HG03439 (cell line): ENCODE data around the gene LRRC7.
"Not testable (repeated sequence)": the region's sequence is repeated elsewhere in the genome, so short reads cannot be mapped to it uniquely, and the experiment has no call there.

Experiments used
- ATAC-seq: cut with Tn5 transposase; IDR thresholded peaks from one replicate; pipeline ENCODE4 v1.9.1; 2021; ENCODE audit warnings: mild to moderate bottlenecking, moderate library complexity; ENCODE audit not compliant: unreplicated experiment

Gene LRRC7

DNA sequence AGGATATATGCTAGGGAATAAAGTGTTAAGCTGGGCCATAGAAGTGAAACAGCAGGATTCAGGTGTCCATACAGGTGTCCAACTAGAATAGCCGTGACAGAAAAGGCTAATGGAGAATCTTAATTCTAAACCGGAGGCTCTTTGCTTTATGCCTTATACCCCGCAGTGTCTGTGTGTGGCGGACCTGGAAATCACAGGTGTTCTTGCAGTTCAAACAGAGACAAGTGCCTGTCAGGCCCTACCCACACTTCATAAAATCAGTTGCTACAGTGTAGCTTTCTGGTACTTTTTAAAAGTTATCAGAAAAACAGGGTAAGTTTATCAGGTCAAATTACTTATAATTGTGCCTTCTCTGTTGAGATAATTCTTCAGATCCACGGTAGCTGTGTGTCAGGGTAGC lies 293.9 kb downstream of the LRRC7 start:
- ATAC-seq, result no peak

DNA sequence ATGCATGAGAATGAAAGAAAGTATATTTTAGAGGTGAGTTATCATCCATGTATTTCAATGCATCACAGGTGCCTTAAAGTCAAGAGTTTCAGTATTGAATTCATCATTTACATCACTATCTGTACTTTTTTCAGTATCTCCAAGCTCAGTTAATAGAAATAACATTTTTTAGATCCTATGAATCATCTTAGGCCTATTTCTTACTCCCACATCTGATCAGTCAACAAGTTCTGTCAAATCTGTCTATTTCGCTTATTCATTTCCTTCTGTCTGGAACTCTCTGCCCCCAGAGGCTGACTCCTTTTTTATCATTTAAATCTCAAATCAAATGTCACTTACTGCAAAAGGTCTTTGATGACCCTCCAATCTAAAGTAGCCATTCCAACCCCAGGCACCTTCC lies 295.2 kb downstream of the LRRC7 start:
- no peak for ATAC-seq

- ATAC-seq, result no peak
These were observed 296.0 kb downstream of the LRRC7 start for GRCh38 chr1:69863704-69864103.

- no peak for ATAC-seq
These were observed 303.7 kb downstream of the LRRC7 start for GRCh38 chr1:69871412-69871811.

GRCh38 chr1:69878338-69878737 lies 310.6 kb downstream of the LRRC7 start:
- no peak for ATAC-seq

DNA sequence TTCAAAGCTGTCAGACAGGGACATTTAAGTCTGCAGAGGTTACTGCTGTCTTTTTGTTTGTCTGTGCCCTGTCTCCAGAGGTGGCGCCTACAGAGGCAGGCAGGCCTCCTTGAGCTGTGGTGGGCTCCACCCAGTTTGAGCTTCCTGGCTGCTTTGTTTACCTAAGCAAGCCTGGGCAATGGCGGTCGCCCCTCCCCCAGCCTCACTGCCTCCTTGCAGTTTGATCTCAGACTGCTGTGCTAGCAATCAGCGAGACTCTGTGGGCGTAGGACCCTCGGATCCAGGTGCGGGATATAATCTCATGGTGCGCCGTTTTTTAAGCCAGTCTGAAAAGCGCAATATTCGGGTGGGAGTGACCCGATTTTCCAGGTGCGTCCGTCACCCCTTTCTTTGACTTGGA lies 320.3 kb downstream of the LRRC7 start:
- ATAC-seq, result not testable (repeated sequence)

DNA sequence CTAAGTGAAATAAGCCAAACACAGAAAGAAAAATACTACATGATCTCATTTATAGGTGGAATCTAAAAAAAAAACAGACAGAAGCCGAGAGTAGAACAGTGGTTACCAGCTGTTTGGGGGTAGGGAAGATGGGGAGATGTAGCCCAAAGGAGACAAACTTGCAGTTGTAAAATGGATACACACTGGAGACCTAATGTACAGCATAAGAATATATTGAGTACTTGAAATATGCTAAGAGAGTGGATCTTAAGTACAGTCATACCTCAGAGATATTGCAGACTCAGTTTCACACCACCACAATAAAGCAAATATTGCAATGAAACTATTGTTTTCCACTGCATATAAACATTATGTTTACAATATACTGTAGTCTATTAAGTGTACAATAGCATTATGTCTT lies 320.9 kb downstream of the LRRC7 start:
- no peak for ATAC-seq

DNA sequence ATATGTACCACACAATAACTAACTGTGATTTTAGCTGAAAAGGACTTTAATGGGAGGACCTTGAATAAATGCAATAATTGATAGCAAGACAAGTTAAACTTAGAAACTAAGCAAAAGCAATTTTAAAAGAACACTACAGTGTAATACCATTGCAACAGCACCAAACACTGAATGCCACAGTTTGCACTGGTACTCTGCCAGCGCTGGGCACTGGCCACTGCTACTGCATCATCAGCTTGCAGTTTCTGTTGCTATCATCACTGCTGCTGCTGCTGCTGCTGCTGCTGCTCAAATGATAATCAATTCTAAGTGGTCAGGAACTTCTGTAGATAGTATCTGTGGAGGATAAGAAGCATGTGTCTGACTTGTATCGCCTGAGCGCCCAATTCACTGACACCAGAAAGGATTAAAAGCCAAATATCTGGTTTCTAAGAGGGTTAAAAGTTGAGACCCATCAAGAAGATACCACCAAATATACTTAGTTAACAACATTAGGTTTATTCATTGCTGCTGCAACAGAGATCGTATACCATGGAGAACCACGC lies 330.8 kb downstream of the LRRC7 start:
- no peak for ATAC-seq

GRCh38 chr1:69911301-69911801 lies 343.6 kb downstream of the LRRC7 start:
- ATAC-seq, result no peak

DNA sequence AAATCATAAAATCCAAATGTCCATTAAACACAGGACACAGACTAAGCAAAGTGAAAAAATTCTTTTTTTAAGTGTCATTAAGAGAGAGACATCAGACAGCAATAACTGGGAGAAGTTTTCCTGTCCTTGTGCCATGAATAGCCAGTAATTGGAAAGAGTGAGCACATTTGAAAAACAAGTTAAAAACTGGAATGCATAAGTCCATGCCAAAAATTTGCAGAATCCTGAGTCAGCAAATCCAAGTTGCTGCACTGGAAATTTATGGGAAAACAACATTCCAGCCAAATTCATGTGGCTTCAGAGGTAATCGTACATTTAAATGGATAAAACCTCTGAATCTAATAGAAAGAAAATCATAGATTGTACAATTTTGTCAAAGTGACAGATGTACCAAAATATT lies 346.3 kb downstream of the LRRC7 start:
- no peak for ATAC-seq

GRCh38 chr1:69914976-69915765 lies 347.4 kb downstream of the LRRC7 start:
- ATAC-seq, result no peak

- ATAC-seq, result no peak
These were observed 351.6 kb downstream of the LRRC7 start for GRCh38 chr1:69919129-69919921.

DNA sequence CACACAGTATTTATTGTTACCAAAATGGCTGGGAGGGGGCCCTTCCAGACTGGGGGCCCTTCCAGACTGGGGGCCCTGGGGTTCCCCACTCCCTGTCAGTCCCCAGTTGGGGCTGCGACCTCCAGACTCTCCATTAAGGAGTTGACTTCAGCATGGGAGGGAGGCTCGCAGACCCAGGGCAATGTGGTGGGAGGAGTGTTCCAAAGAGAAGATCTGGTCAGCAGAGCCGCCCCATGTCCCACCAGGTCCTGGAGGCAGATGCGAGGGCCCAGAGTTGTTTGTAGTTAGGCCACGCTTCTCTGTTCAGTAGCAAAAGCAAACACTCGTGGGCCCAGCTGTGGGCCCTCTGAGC lies 352.2 kb downstream of the LRRC7 start:
- ATAC-seq, result no peak

- ATAC-seq, result no peak
These were observed 352.7 kb downstream of the LRRC7 start for GRCh38 chr1:69920426-69920825.

GRCh38 chr1:69921486-69921885 lies 353.8 kb downstream of the LRRC7 start:
- ATAC-seq, result no peak

DNA sequence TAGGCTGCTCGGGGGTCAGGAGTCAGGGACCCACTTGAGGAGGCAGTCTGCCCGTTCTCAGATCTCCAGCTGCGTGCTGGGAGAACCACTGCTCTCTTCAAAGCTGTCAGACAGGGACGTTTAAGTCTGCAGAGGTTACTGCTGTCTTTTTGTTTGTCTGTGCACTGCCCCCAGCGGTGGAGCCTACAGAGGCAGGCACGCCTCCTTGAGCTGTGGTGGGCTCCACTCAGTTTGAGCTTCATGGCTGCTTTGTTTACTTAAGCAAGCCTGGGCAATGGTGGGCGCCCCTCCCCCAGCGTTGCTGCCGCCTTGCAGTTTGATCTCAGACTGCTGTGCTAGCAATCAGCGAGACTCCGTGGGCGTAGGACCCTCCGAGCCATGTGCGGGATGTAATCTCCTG lies 360.5 kb downstream of the LRRC7 start:
- ATAC-seq, result not testable (repeated sequence)

- no peak for ATAC-seq
These were observed 361.8 kb downstream of the LRRC7 start for GRCh38 chr1:69929308-69930057.

GRCh38 chr1:69930396-69930795 lies 362.7 kb downstream of the LRRC7 start:
- no peak for ATAC-seq

DNA sequence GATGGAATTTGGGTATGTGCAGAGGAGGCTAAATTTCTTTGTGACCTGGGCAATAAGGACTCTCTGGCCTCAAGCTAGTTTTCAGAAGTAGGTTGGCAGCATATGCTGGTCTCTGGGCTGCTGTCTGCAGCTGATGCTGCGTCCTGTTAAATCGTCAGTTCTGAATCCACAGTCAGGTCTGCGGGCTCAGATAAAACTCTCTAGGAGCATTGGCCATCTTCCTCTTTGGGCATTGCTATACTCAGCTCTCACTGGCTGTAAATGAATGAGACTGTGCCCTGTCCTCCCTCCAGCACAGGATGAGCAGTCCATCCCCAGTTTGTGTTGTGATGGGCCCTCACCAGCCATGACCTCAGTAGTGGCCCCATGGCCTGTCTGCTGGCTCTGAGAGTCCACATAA lies 365.0 kb downstream of the LRRC7 start:
- no peak for ATAC-seq

- no peak for ATAC-seq
These were observed 372.5 kb downstream of the LRRC7 start for GRCh38 chr1:69940231-69940630.

DNA sequence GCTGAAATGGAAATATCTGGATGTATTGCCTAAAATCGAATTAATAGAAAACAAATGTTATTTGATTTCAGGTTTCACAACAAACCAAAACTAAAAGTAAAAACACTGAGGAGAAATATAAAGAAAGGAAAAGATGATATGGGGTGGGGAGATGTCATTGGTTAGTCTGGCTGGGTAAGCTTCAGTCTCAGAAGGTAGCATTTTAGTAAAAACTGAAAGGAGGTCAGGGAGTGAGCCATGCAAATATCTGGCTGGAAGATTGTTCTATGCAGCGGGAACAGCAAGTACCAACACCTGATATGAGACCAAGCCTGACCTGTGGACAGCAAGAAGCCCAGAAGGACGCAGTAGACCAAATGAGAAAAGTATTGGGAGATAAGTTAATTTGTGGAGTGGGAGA lies 373.1 kb downstream of the LRRC7 start:
- ATAC-seq, result no peak
